ENCODE results near the gene GJB4. TPM values are rescaled to one million over a fixed set of nuclear protein-coding genes. Genes with fewer than 3 reads are reported as not detected.
"Not testable (repeated sequence)": the region's sequence is repeated elsewhere in the genome, so short reads cannot be mapped to it uniquely, and the experiment has no call there.

Gene GJB4
- total RNA-seq, 2 experiments from 2014 or later, result not detected

- DNase-seq, result no peak
- Mint-ChIP-seq H3K4me1 (ENCODE audit: low read depth) (no peaks in the 10 kb centered on the region), H3K36me3 (ENCODE audit: low read depth) (no peaks in the 10 kb centered on the region), H3K27ac (no peak overlapping the region), H3K9me3 (no peaks in the 10 kb centered on the region), H3K27me3 (ENCODE audit: low read depth) (peaks cover 3% of the 10 kb centered on the region), H3K4me3 (no peak overlapping the region)
- CTCF ChIA-PET, result interaction anchor here (0.6 kb wide), 1 partner anchor 61 kb away, joined by 3 read pairs; no protein-coding TSS in a partner anchor
- intact Hi-C loops (cut with micrococcal nuclease), result no loop called here
Observed at GRCh38 chr1:34736692-34737091, 22.8 kb upstream of the GJB4 start.

GRCh38 chr1:34737236-34737635 is 22.3 kb upstream of the GJB4 start:
- H3K27me3 Mint-ChIP-seq (ENCODE audit: low read depth); H3K27ac Mint-ChIP-seq; H3K4me1 Mint-ChIP-seq (ENCODE audit: low read depth); DNase-seq; H3K4me3 Mint-ChIP-seq; H3K9me3 Mint-ChIP-seq; intact Hi-C loops (cut with micrococcal nuclease); H3K36me3 Mint-ChIP-seq (ENCODE audit: low read depth): not testable (repeated sequence)
- CTCF ChIA-PET, result interaction anchor here (0.6 to 1.1 kb wide), 2 partner anchors 622 to 1104 kb away, joined by 3 to 4 read pairs; no protein-coding TSS in a partner anchor

GRCh38 chr1:34739613-34740012 is 19.9 kb upstream of the GJB4 start:
- Mint-ChIP-seq H3K9me3 (no peaks in the 10 kb centered on the region), H3K27ac (no peak overlapping the region), H3K4me3 (no peak overlapping the region), H3K4me1 (ENCODE audit: low read depth) (no peaks in the 10 kb centered on the region), H3K36me3 (ENCODE audit: low read depth) (no peaks in the 10 kb centered on the region), H3K27me3 (ENCODE audit: low read depth) (peaks cover 3% of the 10 kb centered on the region)
- intact Hi-C loops (cut with micrococcal nuclease), result no loop called here
- no peak for DNase-seq
- CTCF ChIA-PET, result no interaction called here

- Mint-ChIP-seq H3K9me3 (no peaks in the 10 kb centered on the region), H3K27ac (no peak overlapping the region), H3K36me3 (ENCODE audit: low read depth) (no peaks in the 10 kb centered on the region), H3K4me1 (ENCODE audit: low read depth) (no peaks in the 10 kb centered on the region), H3K4me3 (no peak overlapping the region), H3K27me3 (ENCODE audit: low read depth) (peaks cover 3% of the 10 kb centered on the region)
- CTCF ChIA-PET, result no interaction called here
- DNase-seq, result no peak
- intact Hi-C loops (cut with micrococcal nuclease), result no loop called here
Observed at GRCh38 chr1:34740161-34740868, 19.2 kb upstream of the GJB4 start.

- DNase-seq, result peak; percentile 86
- H3K36me3 Mint-ChIP-seq (ENCODE audit: low read depth), result no peaks in the 10 kb centered on the region
- CTCF ChIA-PET, result interaction anchor here (0.7 to 5.0 kb wide), 17 partner anchors 8 to 1113 kb away, joined by 3 to 31 read pairs (median 4); partner anchors contain the start of gene GJB5
- intact Hi-C loops (cut with micrococcal nuclease), result loop anchor here (1.0 to 2.0 kb wide), 2 partner anchors 282 to 1110 kb away; no protein-coding TSS in a partner anchor
- no peaks in the 10 kb centered on the region for H3K4me1 Mint-ChIP-seq (ENCODE audit: low read depth)
- H3K27me3 Mint-ChIP-seq (ENCODE audit: low read depth), result no peaks in the 10 kb centered on the region
- H3K4me3 Mint-ChIP-seq, result no peak overlapping the region
- H3K9me3 Mint-ChIP-seq, result no peaks in the 10 kb centered on the region
- H3K27ac Mint-ChIP-seq, result no peak overlapping the region
Observed at GRCh38 chr1:34742667-34743270, 16.8 kb upstream of the GJB4 start.

GRCh38 chr1:34743775-34744174 is 15.8 kb upstream of the GJB4 start:
- intact Hi-C loops (cut with micrococcal nuclease), result loop anchor here (2.0 kb wide), 1 partner anchor 1111 kb away; no protein-coding TSS in a partner anchor
- no peak for DNase-seq
- no peak overlapping the region for H3K27ac Mint-ChIP-seq
- H3K4me1 Mint-ChIP-seq (ENCODE audit: low read depth), result no peaks in the 10 kb centered on the region
- no peaks in the 10 kb centered on the region for H3K9me3 Mint-ChIP-seq
- no peak overlapping the region for H3K4me3 Mint-ChIP-seq
- CTCF ChIA-PET, result interaction anchor here (0.7 to 5.0 kb wide), 10 partner anchors 7 to 1114 kb away, joined by 3 to 31 read pairs (median 4); partner anchors contain the start of gene GJB5
- no peaks in the 10 kb centered on the region for H3K36me3 Mint-ChIP-seq (ENCODE audit: low read depth)
- no peaks in the 10 kb centered on the region for H3K27me3 Mint-ChIP-seq (ENCODE audit: low read depth)

- DNase-seq, result no peak
- H3K4me1 Mint-ChIP-seq (ENCODE audit: low read depth), result no peaks in the 10 kb centered on the region
- CTCF ChIA-PET, result interaction anchor here (0.7 to 5.0 kb wide), 2 partner anchors 24 to 1111 kb away, joined by 3 to 31 read pairs; no protein-coding TSS in a partner anchor
- H3K9me3 Mint-ChIP-seq, result no peaks in the 10 kb centered on the region
- H3K36me3 Mint-ChIP-seq (ENCODE audit: low read depth), result no peaks in the 10 kb centered on the region
- no peaks in the 10 kb centered on the region for H3K27me3 Mint-ChIP-seq (ENCODE audit: low read depth)
- intact Hi-C loops (cut with micrococcal nuclease), result no loop called here
- H3K4me3 Mint-ChIP-seq, result no peak overlapping the region
- no peak overlapping the region for H3K27ac Mint-ChIP-seq
Observed at GRCh38 chr1:34744851-34745250, 14.7 kb upstream of the GJB4 start.

GRCh38 chr1:34745666-34746065 is 13.9 kb upstream of the GJB4 start:
- CTCF ChIA-PET, result interaction anchor here (1.2 to 5.0 kb wide), 2 partner anchors 285 to 1112 kb away, joined by 5 to 31 read pairs; no protein-coding TSS in a partner anchor
- Mint-ChIP-seq H3K4me3 (no peak overlapping the region), H3K9me3 (no peaks in the 10 kb centered on the region), H3K27ac (no peak overlapping the region), H3K4me1 (ENCODE audit: low read depth) (no peaks in the 10 kb centered on the region), H3K36me3 (ENCODE audit: low read depth) (no peaks in the 10 kb centered on the region), H3K27me3 (ENCODE audit: low read depth) (no peaks in the 10 kb centered on the region)
- no peak for DNase-seq
- intact Hi-C loops (cut with micrococcal nuclease), result no loop called here

- Mint-ChIP-seq H3K4me1 (ENCODE audit: low read depth) (no peaks in the 10 kb centered on the region), H3K27ac (no peak overlapping the region), H3K36me3 (ENCODE audit: low read depth) (no peaks in the 10 kb centered on the region), H3K27me3 (ENCODE audit: low read depth) (no peaks in the 10 kb centered on the region), H3K4me3 (no peak overlapping the region), H3K9me3 (no peaks in the 10 kb centered on the region)
- intact Hi-C loops (cut with micrococcal nuclease), result no loop called here
- CTCF ChIA-PET, result interaction anchor here (1.2 kb wide), 1 partner anchor 286 kb away, joined by 5 read pairs; no protein-coding TSS in a partner anchor
- no peak for DNase-seq
Observed at GRCh38 chr1:34746101-34746500, 13.4 kb upstream of the GJB4 start.

GRCh38 chr1:34746785-34747637 is 12.5 kb upstream of the GJB4 start:
- H3K27me3 Mint-ChIP-seq (ENCODE audit: low read depth), result no peaks in the 10 kb centered on the region
- H3K36me3 Mint-ChIP-seq (ENCODE audit: low read depth), result no peaks in the 10 kb centered on the region
- H3K9me3 Mint-ChIP-seq, result no peaks in the 10 kb centered on the region
- no peak overlapping the region for H3K27ac Mint-ChIP-seq
- DNase-seq, result no peak
- CTCF ChIA-PET, result interaction anchor here (1.2 kb wide), 1 partner anchor 287 kb away, joined by 5 read pairs; no protein-coding TSS in a partner anchor
- intact Hi-C loops (cut with micrococcal nuclease), result no loop called here
- no peak overlapping the region for H3K4me3 Mint-ChIP-seq
- no peaks in the 10 kb centered on the region for H3K4me1 Mint-ChIP-seq (ENCODE audit: low read depth)

GRCh38 chr1:34747638-34747941 is 11.9 kb upstream of the GJB4 start:
- intact Hi-C loops (cut with micrococcal nuclease), result no loop called here
- no peak for DNase-seq
- Mint-ChIP-seq H3K4me1 (ENCODE audit: low read depth) (no peaks in the 10 kb centered on the region), H3K4me3 (no peak overlapping the region), H3K36me3 (ENCODE audit: low read depth) (no peaks in the 10 kb centered on the region), H3K27me3 (ENCODE audit: low read depth) (no peaks in the 10 kb centered on the region), H3K9me3 (no peaks in the 10 kb centered on the region), H3K27ac (no peak overlapping the region)
- CTCF ChIA-PET, result no interaction called here

- DNase-seq, result no peak
- no peaks in the 10 kb centered on the region for H3K9me3 Mint-ChIP-seq
- intact Hi-C loops (cut with micrococcal nuclease), result no loop called here
- H3K4me1 Mint-ChIP-seq (ENCODE audit: low read depth), result no peaks in the 10 kb centered on the region
- no peaks in the 10 kb centered on the region for H3K36me3 Mint-ChIP-seq (ENCODE audit: low read depth)
- H3K27ac Mint-ChIP-seq, result no peak overlapping the region
- CTCF ChIA-PET, result no interaction called here
- H3K27me3 Mint-ChIP-seq (ENCODE audit: low read depth), result no peaks in the 10 kb centered on the region
- H3K4me3 Mint-ChIP-seq, result no peak overlapping the region
Observed at GRCh38 chr1:34749992-34750391, 9.5 kb upstream of the GJB4 start.

All from activated naive CD4-positive, alpha-beta T cell treated with anti-CD3 and anti-CD28 coated beads for 36 hours (primary cell).